ENCODE data around the gene MED15.

GRCh38 chr22:20537325-20537756, 29.9 kb downstream of the MED15 start:
- no peak for TF ChIP-seq CTCF (IDR thresholded peaks at IDR 0.05 in 8 of 11, conservative IDR thresholded peaks at IDR 0.05 in 3 of 11)
- no peak for TF ChIP-seq POLR2AphosphoS5 (IDR thresholded peaks at IDR 0.05)
- TF ChIP-seq POLR2A (IDR thresholded peaks at IDR 0.05), result no peak
